ENCODE data around the gene PTPN6.
A peak's percentile ranks its signal among the peaks of the same experiment; 100 is the strongest.

Gene PTPN6

DNA sequence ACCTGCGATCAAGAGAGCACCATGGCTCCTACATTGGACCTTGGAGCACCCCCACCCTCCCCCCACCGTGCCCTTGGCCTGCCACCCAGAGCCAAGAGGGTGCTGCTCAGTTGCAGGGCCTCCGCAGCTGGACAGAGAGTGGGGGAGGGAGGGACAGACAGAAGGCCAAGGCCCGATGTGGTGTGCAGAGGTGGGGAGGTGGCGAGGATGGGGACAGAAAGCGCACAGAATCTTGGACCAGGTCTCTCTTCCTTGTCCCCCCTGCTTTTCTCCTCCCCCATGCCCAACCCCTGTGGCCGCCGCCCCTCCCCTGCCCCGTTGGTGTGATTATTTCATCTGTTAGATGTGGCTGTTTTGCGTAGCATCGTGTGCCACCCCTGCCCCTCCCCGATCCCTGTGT is 9.4 kb upstream of the PTPN6 start:
- DNase-seq (ENCODE audit: low spot score), result no peak

DNA sequence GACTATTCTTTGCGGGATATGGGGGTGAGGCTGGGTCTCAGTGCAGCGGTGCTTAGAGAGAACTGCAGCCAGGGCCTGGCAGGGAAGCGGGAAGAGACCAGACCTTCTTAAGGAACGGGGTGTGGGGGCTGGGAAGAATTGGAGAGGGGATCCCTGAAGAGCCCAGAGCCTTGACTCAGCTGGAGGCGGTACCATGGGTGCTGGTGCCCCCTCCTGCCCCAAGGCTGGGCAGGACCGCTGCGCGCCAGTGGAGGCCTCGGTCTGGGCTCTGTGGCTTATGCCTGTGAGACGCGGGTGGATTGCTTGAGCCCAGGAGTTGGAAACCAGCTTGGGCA is 8.9 kb upstream of the PTPN6 start:
- DNase-seq (ENCODE audit: low spot score), result no peak

- peak; percentile 89 for DNase-seq (ENCODE audit: low spot score)
Observed at GRCh38 chr12:6943389-6943721, 7.8 kb upstream of the PTPN6 start.

DNA sequence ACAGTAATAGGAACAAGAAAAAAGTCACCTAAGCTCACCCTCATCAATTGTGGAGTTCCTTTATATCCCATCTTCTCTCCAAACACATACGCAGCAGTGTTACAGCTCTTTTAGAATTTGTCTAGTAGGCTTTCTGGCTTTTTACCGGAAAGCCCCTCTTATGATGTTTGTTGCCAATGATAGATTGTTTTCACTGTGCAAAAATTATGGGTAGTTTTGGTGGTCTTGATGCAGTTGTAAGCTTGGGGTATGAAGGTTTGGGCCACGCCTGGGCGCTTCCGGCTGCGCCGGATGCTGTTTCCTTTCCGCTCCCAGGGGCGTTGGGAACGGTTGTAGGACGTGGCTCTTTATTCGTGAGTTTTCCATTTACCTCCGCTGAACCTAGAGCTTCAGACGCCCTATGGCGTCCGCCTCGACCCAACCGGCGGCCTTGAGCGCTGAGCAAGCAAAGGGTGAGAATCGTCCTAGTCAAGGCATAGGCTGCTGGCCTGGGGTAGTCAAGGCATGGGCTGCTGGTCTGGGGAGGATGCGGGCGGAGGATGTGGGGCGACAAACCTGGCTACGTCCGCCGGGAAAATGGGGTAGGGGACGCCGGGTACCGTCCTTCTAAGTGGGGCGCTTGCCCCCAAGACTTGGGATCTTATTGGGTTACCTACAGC is 7.3 kb upstream of the PTPN6 start, which contains the start of the genes C12orf57 and RNU7-1:
C12orf57 (plus strand) TSS at position 301 of the 659 bp plus-strand sequence; CDS start at position 401, 100 bp downstream.
RNU7-1 (plus strand) TSS at position 95 of the 659 bp plus-strand sequence.
- peak; percentile 74 for DNase-seq (ENCODE audit: low spot score)

GRCh38 chr12:6944381-6945186 is 6.6 kb upstream of the PTPN6 start:
- DNase-seq (ENCODE audit: low spot score), result peak; percentile 90

DNA sequence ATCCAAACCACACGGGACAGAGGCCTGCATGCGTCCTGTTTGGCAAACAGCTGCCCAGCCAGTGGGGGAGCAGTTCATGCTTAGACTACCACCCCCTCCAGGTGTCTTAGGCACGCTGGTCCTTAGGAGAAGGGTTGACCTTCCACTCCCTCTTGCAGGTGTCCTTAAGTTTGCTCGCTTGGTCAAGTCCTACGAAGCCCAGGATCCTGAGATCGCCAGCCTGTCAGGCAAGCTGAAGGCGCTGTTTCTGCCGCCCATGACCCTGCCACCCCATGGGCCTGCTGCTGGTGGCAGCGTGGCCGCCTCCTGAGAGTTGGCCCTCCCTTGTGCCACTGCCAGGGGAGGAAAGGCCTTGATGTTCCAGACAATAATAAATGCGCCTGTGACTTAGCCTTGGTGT is 5.5 kb upstream of the PTPN6 start:
- DNase-seq (ENCODE audit: low spot score), result no peak

- peak; percentile 67 for DNase-seq (ENCODE audit: low spot score)
Observed at GRCh38 chr12:6946033-6946919, 4.9 kb upstream of the PTPN6 start.

- no peak for DNase-seq (ENCODE audit: low spot score)
Observed at GRCh38 chr12:6946920-6947374, 4.2 kb upstream of the PTPN6 start.

DNA sequence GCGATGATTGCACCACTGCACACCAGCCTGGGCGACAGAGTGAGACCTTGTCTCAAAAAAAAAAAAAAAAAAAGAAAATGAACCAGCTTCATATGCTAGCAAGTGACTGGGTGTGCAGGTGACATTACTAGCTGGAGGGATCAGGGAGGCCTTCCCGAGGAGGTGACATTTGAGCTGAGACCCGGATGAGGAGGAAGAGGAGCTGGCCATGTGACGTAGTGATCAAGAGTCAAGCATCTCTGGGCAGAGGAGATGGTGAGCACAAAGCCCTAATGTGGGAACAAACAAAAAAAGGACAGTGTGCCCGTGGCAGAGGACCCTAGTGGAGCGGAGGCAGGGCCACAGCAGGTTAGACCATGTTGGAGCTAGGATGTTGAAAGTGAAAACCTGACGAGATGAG is 3.5 kb upstream of the PTPN6 start:
- DNase-seq (ENCODE audit: low spot score), result no peak

DNA sequence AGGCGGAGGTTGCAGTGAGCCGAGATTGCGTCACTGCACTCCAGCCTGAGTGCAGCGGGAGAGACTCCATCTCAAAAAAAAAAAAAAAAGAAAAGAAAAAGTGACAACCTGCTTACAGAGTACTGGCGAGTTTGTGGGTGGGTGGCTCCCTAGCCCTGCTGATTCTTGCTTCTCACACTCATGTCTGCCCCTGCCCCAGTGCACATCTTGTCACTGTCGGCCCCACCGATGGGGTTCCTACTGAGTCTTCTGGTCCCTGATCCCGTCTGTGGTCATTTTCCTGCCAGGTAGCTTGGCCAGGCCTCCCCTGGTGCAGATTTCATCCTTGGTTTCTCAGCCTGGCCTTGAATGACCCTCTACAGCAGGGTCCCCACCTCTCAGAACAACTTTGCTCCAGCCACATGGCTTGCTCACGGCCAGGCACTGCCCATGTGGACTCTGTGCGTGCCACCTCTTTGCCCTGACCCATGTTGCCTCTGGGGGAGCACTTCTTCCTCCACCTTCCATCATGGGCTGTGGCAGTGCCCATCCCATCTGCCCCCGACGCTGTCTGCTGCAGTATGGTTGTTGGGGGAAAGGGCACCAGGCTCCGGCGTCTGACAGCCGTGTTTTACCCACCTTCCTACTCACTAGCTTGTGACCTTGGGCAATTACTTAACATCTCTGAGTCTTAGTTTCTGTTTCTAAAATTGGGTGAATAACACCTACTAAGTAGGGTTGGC is 2.1 kb upstream of the PTPN6 start:
- DNase-seq (ENCODE audit: low spot score), result no peak

GRCh38 chr12:6950401-6950801 is 755 bp upstream of the PTPN6 start:
- no peak for DNase-seq (ENCODE audit: low spot score)

DNA sequence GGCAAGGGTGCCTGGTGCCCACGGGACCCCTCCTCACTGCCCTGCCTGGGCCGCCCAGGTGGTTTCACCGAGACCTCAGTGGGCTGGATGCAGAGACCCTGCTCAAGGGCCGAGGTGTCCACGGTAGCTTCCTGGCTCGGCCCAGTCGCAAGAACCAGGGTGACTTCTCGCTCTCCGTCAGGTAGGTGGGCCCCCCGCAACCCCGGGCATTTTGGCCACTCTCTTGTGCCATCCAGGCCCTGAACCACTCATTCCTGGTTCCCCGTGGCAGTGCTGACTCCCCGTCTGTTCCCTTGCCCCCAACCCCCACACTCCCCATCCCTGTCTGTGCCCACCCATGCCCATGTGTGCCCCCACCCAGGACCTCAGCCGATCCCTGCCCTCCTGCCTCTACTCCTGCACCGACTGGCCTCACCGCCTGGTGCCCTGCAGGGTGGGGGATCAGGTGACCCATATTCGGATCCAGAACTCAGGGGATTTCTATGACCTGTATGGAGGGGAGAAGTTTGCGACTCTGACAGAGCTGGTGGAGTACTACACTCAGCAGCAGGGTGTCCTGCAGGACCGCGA is 480 bp downstream of the PTPN6 start:
- no peak for DNase-seq (ENCODE audit: low spot score)

- no peak for DNase-seq (ENCODE audit: low spot score)
Observed at GRCh38 chr12:6952121-6952862, 1.1 kb downstream of the PTPN6 start.

- DNase-seq (ENCODE audit: low spot score), result no peak
Observed at GRCh38 chr12:6952863-6953441, 1.8 kb downstream of the PTPN6 start.

DNA sequence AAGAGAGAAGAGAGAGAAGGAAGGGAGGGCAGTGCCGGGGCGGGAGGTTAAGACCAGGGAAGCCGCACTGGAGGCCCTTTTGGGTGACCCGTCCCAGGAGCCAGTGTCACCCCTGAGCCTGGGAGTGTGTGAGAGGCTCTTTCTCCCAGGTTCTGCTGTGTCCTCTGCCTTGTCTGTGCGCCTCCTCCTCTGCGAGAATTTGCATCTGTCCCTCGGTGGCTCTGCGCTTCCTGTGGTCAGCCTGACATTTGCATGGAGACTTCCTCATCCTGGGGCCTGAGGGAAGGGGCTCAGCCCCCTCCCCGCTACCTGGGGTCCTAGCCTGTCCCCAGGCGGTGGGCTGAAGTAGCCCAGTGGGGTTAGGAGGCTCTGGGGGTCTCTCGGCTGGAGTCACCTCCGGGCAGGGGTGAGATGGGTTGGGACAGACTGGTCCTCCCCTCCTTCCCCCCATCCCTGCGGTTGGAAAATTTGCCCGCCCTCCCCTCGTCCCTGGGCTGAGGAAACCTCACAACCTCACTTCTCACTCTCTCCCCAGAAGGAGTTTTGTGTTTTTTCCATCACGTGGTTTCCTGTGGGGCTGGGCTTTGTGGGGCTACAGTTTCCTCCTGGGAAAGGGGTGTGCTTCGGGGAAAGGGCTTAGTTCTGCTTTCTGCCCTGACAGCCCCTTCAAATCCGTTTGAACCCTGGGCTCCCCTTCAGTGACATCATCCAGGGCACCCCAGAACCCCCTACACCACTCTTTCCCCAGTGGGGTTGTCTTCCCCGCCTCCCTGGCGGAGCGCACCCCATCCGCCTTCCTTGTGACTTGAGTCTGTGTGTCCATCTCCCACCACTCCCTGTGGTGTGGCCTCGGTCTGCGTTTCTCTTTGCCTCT is 2.5 kb downstream of the PTPN6 start:
- DNase-seq (ENCODE audit: low spot score), result peak; percentile 76

GRCh38 chr12:6954316-6955107 is 3.4 kb downstream of the PTPN6 start:
- no peak for DNase-seq (ENCODE audit: low spot score)

- DNase-seq (ENCODE audit: low spot score), result no peak
Observed at GRCh38 chr12:6955108-6956020, 4.2 kb downstream of the PTPN6 start.
